ENCODE data around the gene REG1B.

- TF ChIP-seq POLR2AphosphoS5 (IDR thresholded peaks at IDR 0.05) (no peak), CTCF (IDR thresholded peaks at IDR 0.05) (no peak), EP300 (IDR thresholded peaks at IDR 0.05) (no peak)
These were observed 4.1 kb downstream of the REG1B start for GRCh38 chr2:79083597-79084251.
